Keratinocyte (primary cell): ENCODE measurements around the gene HOTAIR. TPM values are rescaled to one million over a fixed set of nuclear protein-coding genes. Genes with fewer than 3 reads are reported as not detected.

ENCODE experiments used
- DNase-seq: peaks from one replicate; pipeline ENCODE4 v3.0.0-alpha.2; 2011; ENCODE audit warnings: low read depth, missing footprints, low spot score
- FAIRE-seq: peaks from 2 replicates; lab custom pipeline; 2011; peaks lifted over from hg19 to GRCh38; lab: Jason Lieb, UNC
- H2AFZ ChIP-seq: 2 replicates; pipeline ENCODE4 v1.6.0; 2012; ENCODE audit warnings: low read length, control low read depth, inconsistent platforms; ENCODE audit not compliant: control insufficient read depth
- H3K27ac ChIP-seq: 2 replicates; pipeline ENCODE4 v1.5.1; 2011; ENCODE audit warnings: low read length; ENCODE audit not compliant: control insufficient read depth, insufficient read depth
- H3K27me3 ChIP-seq: 3 replicates; pipeline ENCODE4 v1.6.0; 2011; ENCODE audit warnings: low read length; ENCODE audit not compliant: control insufficient read depth, insufficient read depth; ENCODE audit errors: extremely low read depth
- H3K36me3 ChIP-seq, 2 experiments: 2 replicates in 1 of 2; 3 replicates in 1 of 2; pipeline ENCODE4 v1.5.1; 2011; ENCODE audit warnings: low read length in 2 of 2, mild to moderate bottlenecking in 1 of 2; ENCODE audit not compliant: control insufficient read depth in 2 of 2, insufficient read depth in 2 of 2; ENCODE audit errors: extremely low read depth in 1 of 2
- H3K4me1 ChIP-seq: 3 replicates; pipeline ENCODE4 v1.5.1; 2011; ENCODE audit warnings: low read length; ENCODE audit not compliant: control insufficient read depth, insufficient read depth; ENCODE audit errors: extremely low read depth
- H3K4me2 ChIP-seq: 3 replicates; pipeline ENCODE4 v1.6.0; 2011; ENCODE audit warnings: low read depth, low read length; ENCODE audit not compliant: control insufficient read depth, insufficient read depth; ENCODE audit errors: extremely low read depth
- H3K4me3 ChIP-seq, 3 experiments: fragments of 200-600 bp in 1 of 3; sonication (generic) in 1 of 3; 2 replicates in 2 of 3; 3 replicates in 1 of 3; pipeline ENCODE4 v1.5.1; 2011 to 2016; ENCODE audit warnings: low read length in 3 of 3, mild to moderate bottlenecking in 3 of 3, control low read depth in 2 of 3, inconsistent platforms in 1 of 3, low read depth in 1 of 3, mixed read lengths in 1 of 3, mixed run types in 1 of 3, moderate library complexity in 1 of 3; ENCODE audit not compliant: control insufficient read depth in 2 of 3, insufficient read depth in 2 of 3; ENCODE audit errors: extremely low read depth in 1 of 3
- H3K79me2 ChIP-seq: 2 replicates; pipeline ENCODE4 v1.6.0; 2012; ENCODE audit warnings: low read length; ENCODE audit not compliant: control insufficient read depth, insufficient read depth
- H3K9ac ChIP-seq: 3 replicates; pipeline ENCODE4 v1.6.0; 2011; ENCODE audit warnings: low read length; ENCODE audit not compliant: control insufficient read depth, insufficient read depth; ENCODE audit errors: extremely low read depth
- H3K9me1 ChIP-seq: 3 replicates; pipeline ENCODE4 v1.6.0; 2011; ENCODE audit warnings: low read length; ENCODE audit not compliant: control insufficient read depth, insufficient read depth; ENCODE audit errors: extremely low read depth
- H3K9me3 ChIP-seq: 2 replicates; pipeline ENCODE4 v1.5.1; 2012; ENCODE audit warnings: low read depth, low read length; ENCODE audit not compliant: control insufficient read depth
- H4K20me1 ChIP-seq: 3 replicates; pipeline ENCODE4 v1.6.0; 2011; ENCODE audit warnings: low read length; ENCODE audit not compliant: control insufficient read depth, insufficient read depth; ENCODE audit errors: extremely low read depth
- CTCF ChIP-seq, 3 experiments: IDR thresholded peaks in 1 of 3; conservative IDR thresholded peaks in 1 of 3; optimal IDR thresholded peaks in 1 of 3; 2 replicates in 2 of 3; 3 replicates in 1 of 3; pipeline versions ENCODE3 to v1.5.1; 2011; ENCODE audit warnings: low read length in 3 of 3, mild to moderate bottlenecking in 3 of 3, moderate library complexity in 2 of 3, control low read depth in 1 of 3, inconsistent platforms in 1 of 3; ENCODE audit not compliant: insufficient read depth in 2 of 3; ENCODE audit errors: extremely low read depth in 1 of 3
- EZH2 ChIP-seq: IDR thresholded peaks from one replicate; pipeline ENCODE4 v1.6.1; 2012; ENCODE audit warnings: inconsistent platforms, mild to moderate bottlenecking, low read length, moderate library complexity
- dilution Hi-C: fragments of 300-500 bp; cut with MboI; formaldehyde crosslinking; loops from one replicate; pipeline ENCODE4 v1.7.0; 2020; ENCODE audit warnings: low sequenced_read_pairs; ENCODE audit not compliant: extremely low pct_ligation_motif_present
- polyA plus RNA-seq, 5 experiments: library from polyadenylated mRNA; depleted of rRNA in 3 of 5; stranded (reverse) in 3 of 5; stranded (forward) in 1 of 5; unstranded in 1 of 5; fragments of >200 nt; gene quantifications; 1 replicate in 1 of 5; 2 replicates in 3 of 5; 3 replicates in 1 of 5; pipeline versions ENCODE4 v1.2.1 to v1.2.3, GENCODE V29; 2011 to 2012; ENCODE audit warnings: missing spikeins in 2 of 5, low read depth in 1 of 5, low replicate concordance in 1 of 5

Gene HOTAIR
- polyA plus RNA-seq, 1 donor (not counting 4 experiments of a cell fraction or from before 2014, with no cell fraction given): 4.0 TPM

DNA sequence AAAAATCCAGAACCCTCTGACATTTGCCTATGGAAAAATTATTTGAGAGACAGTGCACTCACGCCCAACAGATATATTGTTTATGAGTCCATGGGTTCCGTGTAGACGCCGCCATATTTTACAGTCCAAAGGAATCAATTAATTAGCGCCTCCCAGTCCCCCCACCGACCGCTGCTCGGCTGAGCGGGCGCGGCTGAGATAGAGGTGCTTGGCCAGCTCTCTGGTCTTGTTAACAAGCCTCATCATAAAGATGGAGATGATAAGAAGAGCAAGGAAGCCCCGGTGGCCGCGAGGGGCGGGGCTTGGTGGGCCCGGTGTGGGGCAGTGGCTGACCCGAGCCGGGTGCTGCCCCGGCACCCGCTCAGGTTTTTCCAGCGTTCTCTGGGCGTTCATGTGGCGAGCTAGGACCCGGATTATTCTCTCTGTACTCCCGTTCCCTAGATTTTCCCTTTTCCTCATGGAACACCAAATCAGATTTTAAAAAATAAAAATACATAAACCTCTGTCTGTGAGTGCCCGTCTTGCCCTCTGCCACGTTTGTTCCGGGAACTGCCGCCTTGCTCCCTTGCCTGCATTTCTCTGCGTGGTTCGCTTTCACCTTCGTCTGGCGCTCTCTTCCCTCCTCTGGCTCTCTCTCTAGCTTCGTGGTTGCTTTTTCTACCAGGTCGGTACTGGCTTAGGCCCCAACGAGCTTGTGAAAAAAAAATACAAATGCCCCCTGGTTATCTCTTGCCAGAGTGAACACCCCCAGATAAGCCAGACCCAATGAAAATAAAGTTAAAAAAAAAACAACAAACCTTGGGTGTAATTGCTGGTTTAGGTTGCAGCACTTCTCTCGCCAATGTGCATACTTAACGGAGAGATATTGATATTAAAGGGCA, 11.1 kb downstream of the HOTAIR start:
- dilution Hi-C loops: no loop called here
- no peak for TF ChIP-seq EZH2
- no peak for TF ChIP-seq CTCF (optimal IDR thresholded peaks at IDR 0.05 in 1 of 3, IDR thresholded peaks at IDR 0.05 in 1 of 3, conservative IDR thresholded peaks at IDR 0.05 in 1 of 3; ENCODE audit: extremely low read depth in 1 of 3, insufficient read depth in 2 of 3, low read length in 3 of 3)
- no peaks in the 10 kb centered on the region for H3K9me3 ChIP-seq
- H3K79me2 ChIP-seq: no peaks in the 10 kb centered on the region
- H3K4me2 ChIP-seq: no peak overlapping the region
- DNase-seq (no peak), FAIRE-seq (no peak)
- peaks cover 3% of the 10 kb centered on the region for H3K4me1 ChIP-seq
- H3K27me3 ChIP-seq: peaks cover 20% of the 10 kb centered on the region
- no peak overlapping the region for H3K27ac ChIP-seq
- no peak overlapping the region for H3K4me3 ChIP-seq
- no peaks in the 10 kb centered on the region for H3K9me1 ChIP-seq
- H3K36me3 ChIP-seq: peaks cover 0 to 2% of the 10 kb centered on the region in 2 experiments
- H2AFZ ChIP-seq: no peak overlapping the region
- H3K9ac ChIP-seq: no peak overlapping the region
- no peaks in the 10 kb centered on the region for H4K20me1 ChIP-seq

DNA sequence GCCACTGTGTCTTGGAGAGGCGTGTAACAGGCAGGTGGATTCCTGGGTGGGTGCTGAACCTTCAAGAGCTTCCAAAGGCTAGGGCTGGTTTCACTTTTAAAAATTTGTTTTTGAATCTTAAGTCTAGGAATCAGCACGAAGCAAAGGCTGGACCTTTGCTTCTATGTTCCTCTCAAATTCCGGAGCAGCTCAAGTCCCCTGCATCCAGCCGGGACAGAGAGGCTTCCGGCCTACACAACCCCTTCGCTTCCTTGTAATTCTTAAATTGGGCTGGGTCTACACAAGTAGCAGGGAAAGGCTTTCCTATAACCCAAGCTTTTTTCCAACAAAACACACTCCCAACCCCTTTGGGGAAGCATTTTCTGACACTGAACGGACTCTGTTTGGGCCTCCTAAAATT, 11.7 kb downstream of the HOTAIR start:
- Histone ChIP-seq H3K27ac (no peak overlapping the region), H3K9ac (no peak overlapping the region), H3K4me3 (no peak overlapping the region), H3K27me3 (peaks cover 26% of the 10 kb centered on the region), H3K9me3 (no peaks in the 10 kb centered on the region), H3K9me1 (no peaks in the 10 kb centered on the region), H2AFZ (no peak overlapping the region), H3K4me2 (no peak overlapping the region), H3K36me3 (peaks cover 0 to 2% of the 10 kb centered on the region in 2 experiments), H3K79me2 (no peaks in the 10 kb centered on the region), H4K20me1 (no peaks in the 10 kb centered on the region), H3K4me1 (peaks cover 3% of the 10 kb centered on the region)
- no peak for DNase-seq
- FAIRE-seq: no peak
- dilution Hi-C loops: no loop called here
- TF ChIP-seq CTCF (optimal IDR thresholded peaks at IDR 0.05 in 1 of 3, IDR thresholded peaks at IDR 0.05 in 1 of 3, conservative IDR thresholded peaks at IDR 0.05 in 1 of 3; ENCODE audit: extremely low read depth in 1 of 3, insufficient read depth in 2 of 3, low read length in 3 of 3): no peak
- no peak for TF ChIP-seq EZH2
